Measurements from ENCODE around the gene CCSER2.
"Not testable (repeated sequence)": the region's sequence is repeated elsewhere in the genome, so short reads cannot be mapped to it uniquely, and the experiment has no call there.

Gene CCSER2

GRCh38 chr10:84328418-84329195 is at the start of gene CCSER2:
TSS of gene CCSER2 (plus strand) at chr10:84328589. CDS start at chr10:84371053, 42,464 bp downstream.
- DNase-seq (ENCODE audit: low read depth), result peak; percentile 79

GRCh38 chr10:84279876-84280475 is 48.4 kb upstream of the CCSER2 start:
- DNase-seq (ENCODE audit: low read depth), result not testable (repeated sequence)

GRCh38 chr10:84286695-84287094 is 41.7 kb upstream of the CCSER2 start:
- no peak for DNase-seq (ENCODE audit: low read depth)

- no peak for DNase-seq (ENCODE audit: low read depth)
Measured at GRCh38 chr10:84288151-84288550, 40.2 kb upstream of the CCSER2 start.

GRCh38 chr10:84289521-84290200 is 38.7 kb upstream of the CCSER2 start:
- no peak for DNase-seq (ENCODE audit: low read depth)

- DNase-seq (ENCODE audit: low read depth), result no peak
Measured at GRCh38 chr10:84290235-84290634, 38.2 kb upstream of the CCSER2 start.

GRCh38 chr10:84291384-84291783 is 37.0 kb upstream of the CCSER2 start:
- no peak for DNase-seq (ENCODE audit: low read depth)

- no peak for DNase-seq (ENCODE audit: low read depth)
Measured at GRCh38 chr10:84292502-84292901, 35.9 kb upstream of the CCSER2 start.

GRCh38 chr10:84293171-84293570 is 35.2 kb upstream of the CCSER2 start:
- no peak for DNase-seq (ENCODE audit: low read depth)

- DNase-seq (ENCODE audit: low read depth), result peak; percentile 98
Measured at GRCh38 chr10:84293574-84294016, 34.8 kb upstream of the CCSER2 start.

GRCh38 chr10:84294766-84295447 is 33.5 kb upstream of the CCSER2 start:
- DNase-seq (ENCODE audit: low read depth), result no peak

- DNase-seq (ENCODE audit: low read depth), result no peak
Measured at GRCh38 chr10:84296091-84296981, 32.1 kb upstream of the CCSER2 start.

GRCh38 chr10:84298057-84298456 is 30.3 kb upstream of the CCSER2 start:
- DNase-seq (ENCODE audit: low read depth), result no peak

GRCh38 chr10:84302223-84302622 is 26.2 kb upstream of the CCSER2 start:
- no peak for DNase-seq (ENCODE audit: low read depth)

- no peak for DNase-seq (ENCODE audit: low read depth)
Measured at GRCh38 chr10:84306751-84307384, 21.5 kb upstream of the CCSER2 start.

- DNase-seq (ENCODE audit: low read depth), result no peak
Measured at GRCh38 chr10:84308021-84308420, 20.4 kb upstream of the CCSER2 start.

GRCh38 chr10:84308481-84309304 is 19.7 kb upstream of the CCSER2 start:
- peak; percentile 62 for DNase-seq (ENCODE audit: low read depth)

GRCh38 chr10:84310470-84310869 is 17.9 kb upstream of the CCSER2 start:
- no peak for DNase-seq (ENCODE audit: low read depth)

GRCh38 chr10:84311576-84311975 is 16.8 kb upstream of the CCSER2 start:
- no peak for DNase-seq (ENCODE audit: low read depth)

- DNase-seq (ENCODE audit: low read depth), result no peak
Measured at GRCh38 chr10:84312816-84313215, 15.6 kb upstream of the CCSER2 start.

All from CMK (cell line).